ENCODE measurements around the gene PAQR3.

The PAQR3 gene

GRCh38 chr4:78945651-78946179, 6.5 kb upstream of the PAQR3 start:
- no peak overlapping the region for H2AFZ ChIP-seq (ENCODE audit: low read depth, low read length)
- no peak for TF ChIP-seq CTCF (IDR thresholded peaks at IDR 0.05; ENCODE audit: borderline replicate concordance, extremely low read depth, low read length, poor library complexity, severe bottlenecking)
- TF ChIP-seq EZH2 (IDR thresholded peaks at IDR 0.05; ENCODE audit: borderline replicate concordance, low read depth, low read length, severe bottlenecking) = no peak
- no peaks in the 10 kb centered on the region for H3K36me3 ChIP-seq (ENCODE audit: insufficient read depth, low read length)
- H3K9ac ChIP-seq (ENCODE audit: low read depth, low read length) = no peak overlapping the region
- DNase-seq (no peak), ATAC-seq (ENCODE audit: insufficient read depth, low read depth) (no peak; the same call in 2 of the 3 replicates)
- H3K4me2 ChIP-seq (ENCODE audit: insufficient read depth, low read length) = no peak overlapping the region
- H3K27ac ChIP-seq (ENCODE audit: low read length) = no peak overlapping the region
- peaks cover 5% of the 10 kb centered on the region for H3K4me1 ChIP-seq (ENCODE audit: insufficient read depth, low read length)
- no peak overlapping the region for H3K4me3 ChIP-seq (ENCODE audit: low read depth in 1 of 2, low read length in 2 of 2)
- H3K79me2 ChIP-seq (ENCODE audit: insufficient read depth, low read length) = no peaks in the 10 kb centered on the region
- H3K27me3 ChIP-seq (ENCODE audit: insufficient read depth, low read length, poor library complexity) = no peaks in the 10 kb centered on the region
- no peaks in the 10 kb centered on the region for H4K20me1 ChIP-seq (ENCODE audit: insufficient read depth, low read length)
- H3K9me3 ChIP-seq (ENCODE audit: insufficient read depth, low read length, severe bottlenecking) = no peaks in the 10 kb centered on the region

GRCh38 chr4:78944381-78944780, 5.1 kb upstream of the PAQR3 start:
- peaks cover 17% of the 10 kb centered on the region for H3K4me1 ChIP-seq (ENCODE audit: insufficient read depth, low read length)
- no peaks in the 10 kb centered on the region for H3K79me2 ChIP-seq (ENCODE audit: insufficient read depth, low read length)
- H3K4me3 ChIP-seq (ENCODE audit: low read depth in 1 of 2, low read length in 2 of 2) = no peak overlapping the region
- H3K9me3 ChIP-seq (ENCODE audit: insufficient read depth, low read length, severe bottlenecking) = no peaks in the 10 kb centered on the region
- no peak for DNase-seq
- TF ChIP-seq CTCF (IDR thresholded peaks at IDR 0.05; ENCODE audit: borderline replicate concordance, extremely low read depth, low read length, poor library complexity, severe bottlenecking) = no peak
- no peak for TF ChIP-seq EZH2 (IDR thresholded peaks at IDR 0.05; ENCODE audit: borderline replicate concordance, low read depth, low read length, severe bottlenecking)
- H2AFZ ChIP-seq (ENCODE audit: low read depth, low read length) = no peak overlapping the region
- no peaks in the 10 kb centered on the region for H4K20me1 ChIP-seq (ENCODE audit: insufficient read depth, low read length)
- no peaks in the 10 kb centered on the region for H3K27me3 ChIP-seq (ENCODE audit: insufficient read depth, low read length, poor library complexity)
- H3K9ac ChIP-seq (ENCODE audit: low read depth, low read length) = no peak overlapping the region
- H3K4me2 ChIP-seq (ENCODE audit: insufficient read depth, low read length) = no peak overlapping the region
- no peak overlapping the region for H3K27ac ChIP-seq (ENCODE audit: low read length)
- no peaks in the 10 kb centered on the region for H3K36me3 ChIP-seq (ENCODE audit: insufficient read depth, low read length)
- ATAC-seq (ENCODE audit: insufficient read depth, low read depth) = no peak

GRCh38 chr4:78940752-78941151, 1.5 kb upstream of the PAQR3 start:
- Histone ChIP-seq H3K79me2 (ENCODE audit: insufficient read depth, low read length) (peaks cover 29% of the 10 kb centered on the region), H3K4me3 (ENCODE audit: low read depth in 1 of 2, low read length in 2 of 2) (no peak overlapping the region), H2AFZ (ENCODE audit: low read depth, low read length) (peak overlapping the region; percentile 98), H3K9me3 (ENCODE audit: insufficient read depth, low read length, severe bottlenecking) (no peaks in the 10 kb centered on the region), H3K27me3 (ENCODE audit: insufficient read depth, low read length, poor library complexity) (no peaks in the 10 kb centered on the region), H3K9ac (ENCODE audit: low read depth, low read length) (no peak overlapping the region), H3K4me1 (ENCODE audit: insufficient read depth, low read length) (peaks cover 46% of the 10 kb centered on the region), H3K36me3 (ENCODE audit: insufficient read depth, low read length) (peaks cover 6% of the 10 kb centered on the region; the same call in 1 of the 2 replicates), H3K27ac (ENCODE audit: low read length) (no peak overlapping the region), H3K4me2 (ENCODE audit: insufficient read depth, low read length) (peak overlapping the region; percentile 87; the same call in 1 of the 2 replicates), H4K20me1 (ENCODE audit: insufficient read depth, low read length) (no peaks in the 10 kb centered on the region)
- ATAC-seq (ENCODE audit: insufficient read depth, low read depth) = no peak
- DNase-seq = no peak
- no peak for TF ChIP-seq CTCF (IDR thresholded peaks at IDR 0.05; ENCODE audit: borderline replicate concordance, extremely low read depth, low read length, poor library complexity, severe bottlenecking)
- TF ChIP-seq EZH2 (IDR thresholded peaks at IDR 0.05; ENCODE audit: borderline replicate concordance, low read depth, low read length, severe bottlenecking) = no peak
